Parietal lobe (tissue), 1 donor: ENCODE results near the gene ADCY2. TPM values are rescaled to one million over a fixed set of nuclear protein-coding genes. Genes with fewer than 3 reads are reported as not detected.

Experiments used
- total RNA-seq: library from RNA; depleted of rRNA; stranded (reverse); fragments of >200 nt; gene quantifications from one replicate; pipeline ENCODE4 v1.2.3, GENCODE V29; 2014

ADCY2 gene
- 23.2 TPM for total RNA-seq

GRCh38 chr5:7395947-7396712, at the start of gene ADCY2:
ADCY2 (plus strand) TSS chr5:7396138; CDS start chr5:7396297, 159 bp downstream.

GRCh38 chr5:7850395-7851239, 454.7 kb downstream of the ADCY2 start, which contains the start of gene CFAP90:
CFAP90 (minus strand) TSS chr5:7851133; CDS start chr5:7851021, 112 bp downstream.

DNA sequence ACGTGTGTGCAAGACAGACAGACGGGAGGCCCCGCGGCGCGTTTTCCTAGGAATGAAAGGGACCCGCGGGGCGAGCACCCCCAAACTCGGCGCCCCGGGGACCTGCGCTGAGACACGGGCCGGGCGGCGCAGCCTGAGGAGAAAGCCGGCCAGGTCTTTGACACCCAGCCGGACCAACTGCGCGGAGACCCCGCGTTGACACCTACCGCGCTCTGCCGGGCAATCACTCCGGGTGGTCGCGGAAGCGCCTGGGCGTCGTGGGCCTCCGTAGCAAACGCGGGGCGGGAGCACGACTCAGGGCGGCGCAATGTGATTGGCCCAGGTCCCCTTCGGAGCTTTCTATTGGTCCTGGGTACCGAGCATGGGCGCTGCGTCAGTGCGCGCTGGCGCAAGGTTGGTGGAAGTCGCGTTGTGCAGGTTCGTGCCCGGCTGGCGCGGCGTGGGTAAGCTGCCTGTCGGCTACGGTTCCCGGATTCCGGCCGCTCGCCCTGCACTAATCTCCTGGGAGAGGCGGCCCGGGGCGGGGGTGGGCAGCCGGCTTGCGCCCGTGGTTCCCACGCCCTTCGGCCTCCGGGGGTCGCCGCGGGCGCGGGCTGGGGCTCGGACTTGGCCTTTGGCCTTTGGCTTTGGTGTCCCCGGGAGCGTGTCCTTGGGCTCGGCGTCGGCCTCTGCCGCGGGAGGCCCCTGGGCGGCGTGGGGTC, 473.0 kb downstream of the ADCY2 start, which contains the start of the genes FASTKD3 and MTRR:
Gene FASTKD3 (minus strand): TSS at position 259 of the 701 bp plus-strand sequence. CDS start 948 bp downstream, outside the sequence.
Gene MTRR (plus strand): TSS at position 376 of the 701 bp plus-strand sequence. CDS start 1,647 bp downstream, outside the sequence.

